Right lobe of liver (tissue), 6 donors: Measurements from ENCODE around the gene ZBTB17. TPM values are rescaled to one million over a fixed set of nuclear protein-coding genes. Genes with fewer than 3 reads are reported as not detected.

Source experiments
- ATAC-seq, 4 donors: fragments of 200-7000 bp; cut with Tn5 transposase; one replicate each; pipeline ENCODE4 v1.9.1; 2020; ENCODE audit warnings: mild to moderate bottlenecking in 4 of 4, moderate library complexity in 4 of 4
- DNase-seq, 3 donors: peaks; one replicate each; pipeline ENCODE4 v3.0.0-alpha.2; 2020
- H3K27ac ChIP-seq, 3 donors: fragments of 200-600 bp; one replicate each; pipeline ENCODE4 v1.8.0; 2022
- H3K27me3 ChIP-seq, 2 donors: fragments of 200-600 bp; one replicate each; pipeline ENCODE4 v1.8.0; 2022
- H3K36me3 ChIP-seq, 4 donors: fragments of 200-600 bp; sonication (generic) in 1 of 4; one replicate each; pipeline versions ENCODE4 v1.5.1 to v1.8.0; 2017 to 2022; ENCODE audit warnings: control low read depth in 1 of 4
- H3K4me1 ChIP-seq, 4 donors: fragments of 200-600 bp; sonication (generic) in 1 of 4; one replicate each; pipeline versions ENCODE4 v1.5.1 to v1.8.0; 2017 to 2022; ENCODE audit warnings: control low read depth in 1 of 4
- H3K4me3 ChIP-seq, 3 donors: fragments of 200-600 bp; one replicate each; pipeline ENCODE4 v1.8.0; 2022
- H3K9me3 ChIP-seq, 4 donors: fragments of 200-600 bp; sonication (generic) in 1 of 4; one replicate each; pipeline versions ENCODE4 v1.5.1 to v1.8.0; 2017 to 2022; ENCODE audit warnings: control low read depth in 1 of 4
- POLR2A ChIP-seq: fragments of 450-650 bp; IDR thresholded peaks from one replicate; pipeline ENCODE4 v1.6.1; 2017; ENCODE audit warnings: antibody characterized with exemption, mild to moderate bottlenecking
- WGBS: methylation state at CpG from one replicate; pipeline ENCODE4 v1.1.6; 2018; ENCODE audit warnings: low coverage, low lambda C conversion rate; ENCODE audit not compliant: insufficient coverage; ENCODE audit errors: missing lambda C conversion rate; 5-methylcytosine and 5-hydroxymethylcytosine counted together
- intact Hi-C, 2 donors: fragments of 100-400 bp; cut with DNase I; formaldehyde crosslinking; loops; one replicate each; pipeline versions ENCODE4 v1.11.2 to v1.14.1; 2022
- total RNA-seq, 6 experiments: library from RNA; depleted of rRNA in 2 of 6; stranded (reverse); fragments of >200 nt in 2 of 6; fragmentation: NEBNext Ultra II Directional in 3 of 6; extraction: Animal tissue kit (Norgen Biotek cat#: 25700) in 3 of 6; gene quantifications; one replicate each; pipeline versions ENCODE4 v1.1.0 to v1.2.4, GENCODE V29; 2016 to 2023
- TF ChIP-seq, protein P1 (sequence below), 4 donors: fragments of 200-600 bp in 3 of 4; fragments of 450-650 bp in 1 of 4; IDR thresholded peaks; one replicate each; pipeline versions ENCODE4 v1.5.1 to v1.8.0; 2016 to 2022; ENCODE audit warnings: antibody characterized with exemption in 4 of 4, mild to moderate bottlenecking in 2 of 4
- donor health status: DM: no; HTN: yes; CAD: no.
- donor health status: DM: no; HTN: no; CAD: no.
- donor health status: DM: no; HTN: no; CAD: no.
- donor health status: DM: no; HTN: yes; CAD: no.
- donor health status: DM: no; HTN: yes; CAD: no.

Gene ZBTB17
- total RNA-seq, 6 experiments from 2014 or later, result 9.2 to 13.3 (median 11.0) TPM

DNA sequence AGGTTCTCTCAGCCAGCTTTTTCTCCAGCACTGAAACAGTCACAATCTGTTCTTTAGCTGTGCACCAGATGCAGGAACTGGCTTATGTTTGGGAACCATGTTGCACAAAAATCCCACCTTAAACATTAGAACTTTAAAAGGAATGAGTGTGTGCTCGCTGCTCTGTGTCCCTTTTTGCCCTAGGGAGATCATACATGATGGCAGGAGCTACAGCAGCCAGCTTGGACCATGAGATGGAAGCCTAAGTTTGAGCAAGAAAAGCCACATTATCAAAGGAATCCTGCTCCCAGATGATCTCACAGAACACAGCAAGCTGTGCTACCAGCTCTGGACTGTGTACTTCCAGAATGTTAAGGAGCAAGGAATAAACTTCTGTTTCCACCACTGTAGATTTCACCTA lies 3.5 kb downstream of the ZBTB17 start:
- H3K4me1 ChIP-seq, result peaks cover 0 to 10% (median 0%) of the 10 kb centered on the region in 4 donors
- DNase-seq, result no peak
- no peak overlapping the region for H3K4me3 ChIP-seq
- no peaks in the 10 kb centered on the region for H3K27me3 ChIP-seq
- H3K9me3 ChIP-seq, result no peaks in the 10 kb centered on the region
- WGBS, result 83% methylated on average over 1 of the region's 1 CpG
- no peak for ATAC-seq
- peaks cover 0 to 16% (median 0%) of the 10 kb centered on the region in 4 donors for H3K36me3 ChIP-seq
- TF ChIP-seq, protein P1, sequence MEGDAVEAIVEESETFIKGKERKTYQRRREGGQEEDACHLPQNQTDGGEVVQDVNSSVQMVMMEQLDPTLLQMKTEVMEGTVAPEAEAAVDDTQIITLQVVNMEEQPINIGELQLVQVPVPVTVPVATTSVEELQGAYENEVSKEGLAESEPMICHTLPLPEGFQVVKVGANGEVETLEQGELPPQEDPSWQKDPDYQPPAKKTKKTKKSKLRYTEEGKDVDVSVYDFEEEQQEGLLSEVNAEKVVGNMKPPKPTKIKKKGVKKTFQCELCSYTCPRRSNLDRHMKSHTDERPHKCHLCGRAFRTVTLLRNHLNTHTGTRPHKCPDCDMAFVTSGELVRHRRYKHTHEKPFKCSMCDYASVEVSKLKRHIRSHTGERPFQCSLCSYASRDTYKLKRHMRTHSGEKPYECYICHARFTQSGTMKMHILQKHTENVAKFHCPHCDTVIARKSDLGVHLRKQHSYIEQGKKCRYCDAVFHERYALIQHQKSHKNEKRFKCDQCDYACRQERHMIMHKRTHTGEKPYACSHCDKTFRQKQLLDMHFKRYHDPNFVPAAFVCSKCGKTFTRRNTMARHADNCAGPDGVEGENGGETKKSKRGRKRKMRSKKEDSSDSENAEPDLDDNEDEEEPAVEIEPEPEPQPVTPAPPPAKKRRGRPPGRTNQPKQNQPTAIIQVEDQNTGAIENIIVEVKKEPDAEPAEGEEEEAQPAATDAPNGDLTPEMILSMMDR (IDR thresholded peaks at IDR 0.05), result no peak
- TF ChIP-seq POLR2A, result no peak
- no peak overlapping the region for H3K27ac ChIP-seq
- intact Hi-C loops, result no loop called here

- ATAC-seq (no peak), DNase-seq (no peak)
- TF ChIP-seq, protein P1 (IDR thresholded peaks at IDR 0.05), result no peak
- TF ChIP-seq POLR2A, result no peak
- no peak overlapping the region for H3K27ac ChIP-seq
- no peaks in the 10 kb centered on the region for H3K27me3 ChIP-seq
- intact Hi-C loops, result no loop called here
- peaks cover 0 to 10% (median 0%) of the 10 kb centered on the region in 4 donors for H3K4me1 ChIP-seq
- peaks cover 0 to 16% (median 0%) of the 10 kb centered on the region in 4 donors for H3K36me3 ChIP-seq
- H3K9me3 ChIP-seq, result no peaks in the 10 kb centered on the region
- no peak overlapping the region for H3K4me3 ChIP-seq
Measured at GRCh38 chr1:15970911-15971310, 5.0 kb downstream of the ZBTB17 start.

- peaks cover 0 to under 1% (median 0%) of the 10 kb centered on the region in 4 donors for H3K4me1 ChIP-seq
- intact Hi-C loops, result no loop called here
- DNase-seq, result no peak
- H3K36me3 ChIP-seq, result peaks cover 0 to 16% (median 0%) of the 10 kb centered on the region in 4 donors
- no peak for TF ChIP-seq POLR2A
- TF ChIP-seq, protein P1 (IDR thresholded peaks at IDR 0.05), result no peak
- H3K27ac ChIP-seq, result no peak overlapping the region
- 98% methylated on average over 6 of the region's 13 CpGs for whole genome bisulfite sequencing
- no peak overlapping the region for H3K4me3 ChIP-seq
- no peaks in the 10 kb centered on the region for H3K27me3 ChIP-seq
- H3K9me3 ChIP-seq, result no peaks in the 10 kb centered on the region
- ATAC-seq, result no peak
Measured at GRCh38 chr1:15969321-15969880, 6.5 kb downstream of the ZBTB17 start.

GRCh38 chr1:15968172-15968571 lies 7.7 kb downstream of the ZBTB17 start:
- ATAC-seq, result no peak
- TF ChIP-seq POLR2A, result no peak
- TF ChIP-seq, protein P1 (IDR thresholded peaks at IDR 0.05), result no peak
- Histone ChIP-seq H3K36me3 (peaks cover 0 to 16% (median 0%) of the 10 kb centered on the region in 4 donors), H3K9me3 (no peaks in the 10 kb centered on the region), H3K27ac (no peak overlapping the region), H3K27me3 (no peaks in the 10 kb centered on the region), H3K4me3 (no peak overlapping the region), H3K4me1 (no peaks in the 10 kb centered on the region)
- no peak for DNase-seq
- intact Hi-C loops, result no loop called here
- 93% methylated on average over 4 of the region's 5 CpGs for WGBS

DNA sequence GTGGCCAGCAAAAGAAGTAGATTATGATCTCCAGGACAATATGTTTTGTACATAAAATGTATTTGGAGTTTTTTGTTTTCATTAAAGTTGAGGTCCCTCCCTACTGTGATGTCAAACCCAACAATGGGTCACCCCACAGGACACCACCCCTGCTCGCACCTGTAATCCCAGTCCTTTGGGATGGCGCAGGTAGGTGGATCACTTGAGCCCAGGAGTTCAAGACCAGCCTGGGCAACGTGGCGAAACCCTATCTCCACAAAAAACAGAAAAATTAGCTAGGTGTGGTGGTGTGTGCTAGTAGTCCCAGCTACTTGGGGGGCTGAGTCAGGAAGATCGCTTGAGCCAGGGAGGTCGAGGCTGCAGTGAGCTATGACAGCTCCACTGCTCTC lies 9.0 kb downstream of the ZBTB17 start:
- Histone ChIP-seq H3K36me3 (peaks cover 0 to 9% (median 0%) of the 10 kb centered on the region in 4 donors), H3K4me3 (no peak overlapping the region), H3K27ac (no peak overlapping the region), H3K9me3 (no peaks in the 10 kb centered on the region), H3K4me1 (no peaks in the 10 kb centered on the region), H3K27me3 (no peaks in the 10 kb centered on the region)
- TF ChIP-seq, protein P1 (IDR thresholded peaks at IDR 0.05), result no peak
- intact Hi-C loops, result no loop called here
- DNase-seq (no peak), ATAC-seq (no peak)
- WGBS, result 92% methylated on average over 2 of the region's 6 CpGs
